Bronchial epithelial cell (primary cell): ENCODE data around the gene ZCCHC24. TPM values are rescaled to one million over a fixed set of nuclear protein-coding genes. Genes with fewer than 3 reads are reported as not detected.

Experiments
- total RNA-seq: library from RNA; depleted of rRNA; stranded (reverse); fragments of >200 nt; gene quantifications from 2 replicates; pipeline ENCODE4 v1.2.1, GENCODE V29; 2014

The ZCCHC24 gene
- total RNA-seq, 1 donor from 2014 or later = 0.53 TPM

Other genes starting within 250 kb of the ZCCHC24 start
- 19.5 and 27.1 TPM in 2 replicates for gene PPIF, start 98.2 kb downstream of the ZCCHC24 start, total RNA-seq
- 0.26 TPM in 2 replicates for gene EIF5AL1, start 66.9 kb upstream of the ZCCHC24 start, total RNA-seq
- gene SFTPA2, start 114.8 kb upstream of the ZCCHC24 start, total RNA-seq = not detected in 2 replicates
- gene SFTPA1, start 165.3 kb upstream of the ZCCHC24 start, total RNA-seq = not detected in 2 replicates